ENCODE measurements around the gene KAT5. TPM values are rescaled to one million over a fixed set of nuclear protein-coding genes. Genes with fewer than 3 reads are reported as not detected.
"Not testable (repeated sequence)": the region's sequence is repeated elsewhere in the genome, so short reads cannot be mapped to it uniquely, and the experiment has no call there.

The KAT5 gene
- total RNA-seq, 2 experiments from 2014 or later: 64.8 to 72.7 TPM

DNA sequence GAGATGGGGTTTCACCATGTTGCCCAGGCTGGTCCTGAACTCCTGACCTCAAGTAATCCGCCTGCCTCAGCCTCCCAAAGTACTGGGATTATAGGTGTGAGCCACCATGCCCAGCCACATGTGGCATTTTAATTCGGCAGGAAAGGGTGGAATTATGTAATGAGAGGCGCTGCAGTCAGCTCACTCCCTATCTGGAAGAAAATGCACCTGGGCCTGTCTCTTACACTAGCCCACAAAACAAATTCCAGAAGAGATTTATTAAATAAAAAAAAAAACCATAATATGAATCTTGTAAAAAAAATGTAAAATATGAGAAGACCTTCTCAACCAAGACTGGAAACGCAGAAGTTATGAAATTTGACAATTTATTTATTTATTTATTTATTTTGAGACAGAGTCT lies 8.2 kb upstream of the KAT5 start:
- CTCF ChIA-PET: interaction anchor here (0.9 to 1.5 kb wide), 2 partner anchors 76 to 181 kb away, joined by 3 to 4 read pairs; no protein-coding TSS in a partner anchor
- POLR2A ChIA-PET: no interaction called here

DNA sequence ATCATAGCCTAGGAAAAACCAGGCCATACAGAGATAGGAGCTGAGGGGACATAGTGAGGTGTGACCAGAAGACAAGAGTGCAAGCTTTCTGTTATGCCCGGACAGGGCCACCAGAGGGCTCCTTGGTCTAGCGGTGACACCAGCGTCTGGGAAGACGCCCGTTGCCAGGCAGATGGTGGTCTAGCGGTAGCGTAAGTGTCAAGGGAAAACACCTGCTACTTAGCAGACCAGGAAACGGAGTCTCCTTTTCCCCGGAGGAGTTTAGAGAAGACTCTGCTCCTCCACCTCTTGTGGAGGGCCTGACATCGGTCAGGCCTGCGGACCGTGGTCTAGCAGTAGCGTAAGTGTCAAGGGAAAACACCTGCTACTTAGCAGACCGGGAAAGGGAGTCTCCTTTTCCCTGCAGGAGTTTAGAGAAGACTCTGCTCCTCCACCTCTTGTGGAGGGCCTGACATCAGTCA lies 5.7 kb upstream of the KAT5 start:
- ChIA-PET CTCF (interaction anchor here (0.6 to 1.9 kb wide), 6 partner anchors 10 to 121 kb away, joined by 3 to 9 read pairs (median 6); partner anchors contain the start of gene RNASEH2C), POLR2A (interaction anchor here (0.6 kb wide), 1 partner anchor 133 kb away, joined by 4 read pairs; no protein-coding TSS in a partner anchor)

DNA sequence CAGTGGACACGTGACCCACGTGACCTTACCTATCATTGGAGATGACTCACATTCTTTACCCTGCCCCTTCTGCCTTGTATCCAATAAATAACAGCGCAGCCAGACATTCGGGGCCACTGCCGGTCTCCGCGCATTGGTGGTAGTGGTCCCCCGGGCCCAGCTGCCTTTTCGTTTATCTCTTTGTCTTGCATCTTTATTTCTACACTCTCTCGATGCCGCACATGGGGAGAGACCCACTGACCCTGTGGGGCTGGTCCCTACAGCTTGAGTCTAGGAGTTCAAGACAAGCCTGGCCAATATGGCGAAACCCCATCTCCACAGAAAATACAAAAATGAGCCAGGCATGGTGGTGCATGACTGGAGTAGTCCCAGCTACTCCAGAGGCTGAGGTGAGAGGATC lies 5.0 kb upstream of the KAT5 start:
- POLR2A ChIA-PET: not testable (repeated sequence)
- CTCF ChIA-PET: interaction anchor here (0.6 to 1.5 kb wide), 2 partner anchors 13 to 111 kb away, joined by 4 to 5 read pairs; partner anchors contain the start of gene RNASEH2C

DNA sequence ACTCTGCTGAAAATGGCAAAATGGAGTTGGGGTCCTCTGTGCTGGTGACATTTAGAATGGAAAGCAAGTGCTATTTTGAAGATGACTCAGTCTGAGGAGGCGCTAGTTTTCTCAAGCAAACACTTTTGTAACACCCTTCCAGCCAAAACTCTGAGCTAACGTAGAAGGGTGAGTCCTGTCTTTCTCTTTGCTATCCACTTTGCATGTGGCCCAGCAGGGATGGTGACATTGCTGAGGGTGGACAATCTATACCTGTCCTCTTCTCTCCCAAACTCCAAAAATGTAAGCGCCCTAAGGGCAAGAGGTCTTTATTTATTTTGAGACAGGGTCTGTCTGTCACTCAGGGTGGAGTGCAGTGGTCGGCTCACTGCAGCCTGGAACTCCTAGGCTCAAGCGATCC lies 3.6 kb upstream of the KAT5 start:
- ChIA-PET CTCF (interaction anchor here (2.0 kb wide), 1 partner anchor 11 kb away, joined by 6 read pairs; no protein-coding TSS in a partner anchor), POLR2A (no interaction called here)

DNA sequence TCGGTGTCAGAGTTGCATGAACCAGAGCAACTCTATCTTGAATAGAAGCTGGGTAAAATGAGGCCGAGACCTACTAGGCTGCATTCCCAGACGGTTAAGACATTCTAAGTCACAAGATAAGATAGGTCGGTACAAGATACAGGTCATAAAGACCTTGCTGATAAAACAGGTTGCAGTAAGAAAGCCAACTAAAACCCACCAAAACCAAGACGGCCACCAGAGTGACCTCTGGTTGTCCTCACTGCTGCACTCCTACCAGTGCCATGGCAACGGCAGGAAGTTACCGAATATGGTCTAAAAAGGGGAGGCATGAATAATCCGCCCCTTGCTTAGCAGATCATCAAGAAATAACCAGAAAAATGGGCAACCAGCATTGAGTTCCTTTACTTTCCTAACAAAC lies 2.4 kb upstream of the KAT5 start:
- POLR2A ChIA-PET: no interaction called here

DNA sequence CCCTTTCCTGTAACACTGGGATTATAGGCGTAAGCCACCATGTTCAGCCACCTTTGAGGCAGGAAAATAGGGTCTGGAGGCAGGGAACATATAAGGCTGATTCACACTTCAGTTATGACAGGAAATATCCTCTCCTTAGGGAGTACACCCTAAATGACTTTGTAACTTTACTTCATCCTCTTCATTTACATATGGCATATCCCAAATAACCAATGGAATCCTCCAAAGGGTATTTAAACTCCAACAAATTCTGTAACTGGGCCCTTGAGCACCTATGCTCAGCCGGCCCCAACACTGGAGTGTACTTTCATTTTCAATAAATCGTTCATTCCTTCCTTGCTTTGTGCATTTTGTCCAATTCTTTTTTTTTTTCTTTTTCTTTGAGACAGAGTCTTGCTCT lies 1.6 kb upstream of the KAT5 start:
- POLR2A ChIA-PET: interaction anchor here (1.4 kb wide), 1 partner anchor 10 kb away, joined by 19 read pairs; the partner anchor contains the start of gene RNASEH2C
- CTCF ChIA-PET: interaction anchor here (1.0 to 3.1 kb wide), 6 partner anchors 10 to 280 kb away, joined by 3 to 32 read pairs (median 6); partner anchors contain the start of genes AP5B1 and RNASEH2C

More for the DNA sequence above, 2.4 kb upstream of the KAT5 start:
- CTCF ChIA-PET: interaction anchor here (1.2 to 2.0 kb wide), 4 partner anchors 10 to 110 kb away, joined by 3 to 6 read pairs (median 4); no protein-coding TSS in a partner anchor

DNA sequence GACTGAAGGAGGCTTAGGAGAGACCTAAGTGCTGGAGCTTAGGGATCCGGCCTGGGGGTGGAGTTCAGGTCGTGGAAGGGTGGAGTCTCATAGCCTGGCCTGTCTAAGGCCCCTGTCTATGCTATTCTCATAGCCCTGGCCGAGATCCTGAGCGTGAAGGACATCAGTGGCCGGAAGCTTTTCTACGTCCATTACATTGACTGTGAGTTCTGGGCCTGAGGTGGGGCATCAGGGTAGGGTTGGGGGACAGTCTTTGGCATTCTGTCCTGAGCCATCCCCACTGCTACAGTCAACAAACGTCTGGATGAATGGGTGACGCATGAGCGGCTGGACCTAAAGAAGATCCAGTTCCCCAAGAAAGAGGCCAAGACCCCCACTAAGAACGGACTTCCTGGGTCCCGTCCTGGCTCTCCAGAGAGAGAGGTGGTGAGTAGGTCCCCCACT lies 603 bp downstream of the KAT5 start:
- CTCF ChIA-PET: interaction anchor here (1.3 to 3.1 kb wide), 16 partner anchors 7 to 310 kb away, joined by 3 to 32 read pairs (median 8); partner anchors contain the start of genes AP5B1, FIBP, RNASEH2C and SNX32
- POLR2A ChIA-PET: interaction anchor here (1.0 to 1.6 kb wide), 5 partner anchors 147 to 310 kb away, joined by 3 to 7 read pairs (median 3); partner anchors contain the start of genes CCDC85B and MUS81

DNA sequence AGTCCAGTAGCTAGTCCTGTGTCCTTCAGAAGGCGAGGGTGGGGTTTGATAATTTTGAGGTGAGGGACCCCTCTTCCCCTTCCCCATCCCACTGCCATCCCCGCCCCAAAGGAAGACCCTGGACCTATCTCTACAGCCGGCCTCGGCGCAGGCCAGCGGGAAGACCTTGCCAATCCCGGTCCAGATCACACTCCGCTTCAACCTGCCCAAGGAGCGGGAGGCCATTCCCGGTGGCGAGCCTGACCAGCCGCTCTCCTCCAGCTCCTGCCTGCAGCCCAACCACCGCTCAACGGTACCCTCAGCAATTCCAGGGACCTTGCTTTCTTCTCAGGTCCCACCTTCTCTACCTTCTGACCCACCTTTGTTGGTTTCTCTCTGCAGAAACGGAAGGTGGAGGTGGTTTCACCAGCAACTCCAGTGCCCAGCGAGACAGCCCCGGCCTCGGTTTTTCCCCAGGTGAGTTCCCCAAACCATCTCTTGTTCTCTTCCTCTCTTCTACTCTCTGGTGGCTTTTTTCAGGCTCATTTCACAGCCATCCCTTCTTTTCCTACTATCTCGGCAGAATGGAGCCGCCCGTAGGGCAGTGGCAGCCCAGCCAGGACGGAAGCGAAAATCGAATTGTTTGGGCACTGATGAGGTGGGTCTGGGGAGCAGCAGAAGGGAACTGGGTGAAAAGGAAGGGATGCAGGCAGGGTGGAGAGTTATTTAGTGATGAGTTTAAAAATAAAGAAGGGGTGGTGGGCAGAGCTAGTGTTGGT lies 1.3 kb downstream of the KAT5 start:
- ChIA-PET CTCF (interaction anchor here (1.3 to 3.1 kb wide), 4 partner anchors 59 to 309 kb away, joined by 3 to 32 read pairs (median 12); partner anchors contain the start of gene AP5B1), POLR2A (no interaction called here)

DNA sequence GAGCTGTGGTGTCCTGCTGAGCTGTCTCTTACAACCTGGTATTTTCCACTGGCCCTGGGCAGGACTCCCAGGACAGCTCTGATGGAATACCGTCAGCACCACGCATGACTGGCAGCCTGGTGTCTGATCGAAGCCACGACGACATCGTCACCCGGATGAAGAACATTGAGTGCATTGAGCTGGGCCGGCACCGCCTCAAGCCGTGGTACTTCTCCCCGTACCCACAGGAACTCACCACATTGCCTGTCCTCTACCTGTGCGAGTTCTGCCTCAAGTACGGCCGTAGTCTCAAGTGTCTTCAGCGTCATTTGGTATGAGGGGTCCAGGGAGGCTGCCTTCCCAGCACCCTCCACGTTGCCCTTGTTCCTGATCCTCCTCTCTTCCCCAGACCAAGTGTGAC lies 2.4 kb downstream of the KAT5 start:
- ChIA-PET POLR2A (interaction anchor here (0.5 kb wide), 1 partner anchor 20 kb away, joined by 3 read pairs; no protein-coding TSS in a partner anchor), CTCF (interaction anchor here (1.2 to 1.5 kb wide), 2 partner anchors 103 to 308 kb away, joined by 3 read pairs; no protein-coding TSS in a partner anchor)

DNA sequence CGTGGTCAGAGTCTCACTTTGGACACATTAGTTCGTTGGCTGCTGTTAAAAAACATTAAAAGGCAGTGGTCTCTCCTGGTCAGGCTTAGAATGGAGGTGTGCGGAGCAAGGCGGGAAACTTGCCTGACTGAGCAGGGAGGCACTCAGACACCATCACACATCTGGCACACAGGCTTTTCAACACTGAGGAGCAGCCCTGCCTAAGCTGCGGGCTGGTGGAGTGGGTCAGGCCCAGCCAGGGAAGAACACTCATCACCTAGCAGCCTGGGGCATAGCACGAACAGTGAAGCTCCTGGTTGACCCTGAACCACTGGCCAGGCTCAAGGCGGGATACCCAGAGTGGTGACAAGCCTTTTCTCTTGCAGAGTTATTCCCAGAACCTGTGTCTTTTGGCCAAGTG lies 4.2 kb downstream of the KAT5 start:
- ChIA-PET CTCF (no interaction called here), POLR2A (no interaction called here)

DNA sequence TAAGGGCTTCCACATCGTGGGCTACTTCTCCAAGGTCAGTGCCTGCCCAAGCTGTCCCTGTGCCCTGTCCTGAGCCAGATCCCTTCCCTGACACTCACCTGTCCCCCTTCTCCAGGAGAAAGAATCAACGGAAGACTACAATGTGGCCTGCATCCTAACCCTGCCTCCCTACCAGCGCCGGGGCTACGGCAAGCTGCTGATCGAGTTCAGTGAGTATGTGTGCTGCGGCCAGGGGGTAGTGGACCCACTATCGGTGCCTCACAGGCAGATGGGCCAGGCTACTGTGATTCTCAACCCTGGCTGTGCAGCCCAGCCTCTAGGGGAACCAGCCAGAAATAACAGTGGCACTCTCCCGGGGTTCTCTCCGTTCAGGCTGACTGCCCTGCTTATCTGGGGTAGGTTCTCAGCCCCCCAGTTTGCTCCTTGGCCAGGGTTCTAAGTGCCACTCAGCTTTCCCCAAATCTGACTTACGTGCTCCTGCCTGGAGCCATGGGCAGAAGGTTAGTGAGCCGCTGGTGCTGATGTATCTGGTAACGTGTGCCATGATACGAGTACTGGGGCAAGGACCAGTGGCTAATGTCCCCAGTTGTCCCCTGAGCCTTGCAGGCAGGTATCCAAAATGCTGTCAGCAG lies 4.8 kb downstream of the KAT5 start:
- ChIA-PET CTCF (no interaction called here), POLR2A (no interaction called here)

DNA sequence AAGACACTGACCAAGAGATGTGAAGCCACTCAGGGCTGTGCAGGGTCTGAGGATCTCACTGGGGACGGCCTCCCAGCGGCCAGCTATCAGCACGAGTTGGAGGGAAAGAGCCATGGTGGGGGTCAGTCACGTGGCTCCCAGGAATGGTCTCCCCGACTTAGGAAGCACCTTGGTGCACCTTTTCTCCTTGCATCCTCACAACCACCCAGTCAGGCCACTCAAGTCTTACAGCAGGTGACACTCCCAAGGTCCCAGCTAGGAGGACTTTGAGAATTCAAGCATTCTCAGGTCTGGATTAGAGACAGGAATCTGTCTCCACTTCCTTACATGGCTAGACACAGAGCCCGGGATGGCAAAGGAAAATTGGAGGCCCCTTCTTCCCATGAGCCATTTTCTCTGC lies 5.9 kb downstream of the KAT5 start:
- ChIA-PET POLR2A (interaction anchor here (0.6 kb wide), 1 partner anchor 55 kb away, joined by 3 read pairs; no protein-coding TSS in a partner anchor), CTCF (no interaction called here)

DNA sequence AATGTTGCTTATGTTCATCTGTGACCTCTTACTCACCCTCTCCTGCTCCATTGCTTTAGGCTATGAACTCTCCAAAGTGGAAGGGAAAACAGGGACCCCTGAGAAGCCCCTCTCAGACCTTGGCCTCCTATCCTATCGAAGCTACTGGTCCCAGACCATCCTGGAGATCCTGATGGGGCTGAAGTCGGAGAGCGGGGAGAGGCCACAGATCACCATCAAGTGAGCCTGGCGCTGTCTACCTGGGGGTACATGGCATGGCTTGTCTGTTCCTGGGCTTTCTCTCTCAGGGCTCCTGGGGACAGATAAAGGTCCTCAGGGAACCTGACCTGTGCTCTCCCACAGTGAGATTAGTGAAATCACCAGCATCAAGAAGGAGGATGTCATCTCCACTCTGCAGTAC lies 6.5 kb downstream of the KAT5 start:
- POLR2A ChIA-PET: interaction anchor here (1.2 kb wide), 1 partner anchor 65 kb away, joined by 3 read pairs; no protein-coding TSS in a partner anchor
- CTCF ChIA-PET: no interaction called here

DNA sequence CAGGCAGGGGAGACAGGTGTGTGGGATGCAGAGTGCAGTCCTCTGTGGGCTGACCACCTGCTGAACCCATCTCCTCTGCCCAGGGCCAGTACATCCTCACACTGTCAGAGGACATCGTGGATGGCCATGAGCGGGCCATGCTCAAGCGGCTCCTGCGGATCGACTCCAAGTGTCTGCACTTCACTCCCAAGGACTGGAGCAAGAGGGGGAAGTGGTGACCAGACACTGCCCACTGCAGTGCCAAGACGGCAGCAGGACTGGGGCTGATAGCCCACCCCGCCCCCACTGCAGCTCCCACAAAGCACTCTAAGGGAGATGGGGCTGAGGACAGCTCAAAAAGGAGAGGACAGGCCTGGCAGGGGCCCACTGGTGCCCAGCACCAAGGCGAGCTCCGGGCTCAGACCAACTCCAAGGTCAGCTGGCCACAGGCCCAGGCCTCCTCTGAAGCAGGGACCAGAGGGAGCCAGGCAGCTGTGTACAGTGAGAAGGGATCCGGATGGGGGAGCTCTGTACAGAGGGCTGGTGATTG lies 7.0 kb downstream of the KAT5 start:
- ChIA-PET POLR2A (interaction anchor here (0.7 to 1.2 kb wide), 4 partner anchors 61 to 172 kb away, joined by 3 to 4 read pairs (median 3); partner anchors contain the start of gene CCDC85B), CTCF (interaction anchor here (0.7 to 2.4 kb wide), 6 partner anchors 8 to 100 kb away, joined by 3 to 23 read pairs (median 6); partner anchors contain the start of genes AP5B1 and KAT5)

DNA sequence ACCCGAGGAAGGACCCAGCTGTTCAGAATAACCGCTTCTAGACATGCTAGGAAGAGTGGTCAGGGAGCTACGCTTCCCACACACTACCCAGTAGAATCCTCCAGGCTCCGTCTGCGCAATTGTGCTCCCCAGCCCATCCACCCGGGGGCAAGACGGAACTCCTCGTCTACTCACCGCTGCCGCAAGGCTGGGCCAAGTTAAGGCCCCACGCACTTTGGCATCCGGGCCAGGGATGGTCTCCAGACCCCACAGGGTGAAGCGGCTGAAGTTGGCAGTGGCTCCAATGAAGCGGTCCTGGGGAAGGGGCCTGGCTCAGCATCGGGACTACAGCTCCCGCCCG lies 7.8 kb downstream of the KAT5 start:
- ChIA-PET CTCF (interaction anchor here (0.7 to 2.4 kb wide), 8 partner anchors 8 to 99 kb away, joined by 3 to 23 read pairs (median 6); partner anchors contain the start of genes AP5B1 and KAT5), POLR2A (interaction anchor here (0.7 to 1.0 kb wide), 3 partner anchors 60 to 171 kb away, joined by 3 to 4 read pairs (median 3); partner anchors contain the start of gene CCDC85B)

DNA sequence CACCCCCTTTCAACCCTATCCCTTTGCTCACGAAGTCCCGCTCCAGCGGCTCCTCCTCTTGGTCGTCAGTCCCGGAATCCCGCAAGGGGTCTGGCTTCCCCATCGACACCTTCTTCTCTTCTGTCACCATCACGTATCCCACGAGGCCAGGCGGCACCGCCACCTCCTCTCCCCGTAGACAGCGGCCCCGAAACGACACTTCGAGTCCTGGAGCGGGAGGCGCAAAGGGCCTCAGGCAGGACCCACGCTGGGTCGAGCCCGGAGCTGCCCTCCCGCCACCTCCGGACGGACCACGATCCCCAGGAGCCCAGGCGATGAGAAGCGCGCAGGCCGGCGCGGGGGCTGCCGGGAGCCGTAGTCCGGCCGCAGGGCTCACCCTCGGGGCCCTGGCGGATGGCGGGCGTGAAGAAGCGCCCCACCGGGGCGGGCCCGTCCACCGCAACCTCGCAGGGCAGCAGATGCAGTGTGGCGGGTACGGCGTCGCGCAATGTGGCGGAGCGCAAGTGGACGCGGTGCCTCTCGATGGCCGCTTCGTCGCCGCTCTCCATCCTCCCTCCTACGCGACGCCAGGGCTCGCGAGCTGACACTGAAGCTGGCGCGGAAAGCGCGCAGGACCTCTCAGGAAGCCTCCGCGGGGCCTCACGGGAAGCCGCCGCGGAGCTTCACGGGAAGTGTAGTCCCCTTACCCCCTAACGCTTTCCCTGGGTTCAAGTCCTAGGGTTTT lies 8.3 kb downstream of the KAT5 start, which contains the start of gene RNASEH2C:
TSS of gene RNASEH2C (minus strand) at position 588 of the 724 bp plus-strand sequence. CDS start at position 548, 40 bp downstream.
- ChIA-PET POLR2A (interaction anchor here (0.9 to 1.0 kb wide), 2 partner anchors 9 to 60 kb away, joined by 3 to 19 read pairs; no protein-coding TSS in a partner anchor), CTCF (interaction anchor here (0.6 to 2.4 kb wide), 8 partner anchors 9 to 98 kb away, joined by 3 to 23 read pairs (median 6); partner anchors contain the start of genes AP5B1 and KAT5)

DNA sequence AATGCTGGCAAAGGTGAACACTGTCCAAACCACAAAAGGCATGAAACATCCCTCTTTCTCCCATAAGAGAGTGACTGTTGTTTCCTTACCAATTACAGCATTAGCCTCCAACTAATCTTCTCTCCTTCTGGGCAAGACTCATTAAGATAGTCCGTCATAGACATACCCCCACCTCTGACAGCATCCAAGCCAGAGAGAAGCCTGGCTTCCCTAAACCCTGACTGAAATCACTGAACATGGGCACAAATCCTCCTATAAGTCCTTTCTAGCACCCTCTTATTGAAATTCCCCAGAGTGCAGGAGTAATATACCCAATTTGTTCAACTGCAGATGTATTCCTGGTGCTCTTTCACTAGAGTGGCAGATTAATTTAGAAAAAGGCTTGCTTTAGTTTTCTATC lies 10.2 kb downstream of the KAT5 start:
- POLR2A ChIA-PET: no interaction called here
- CTCF ChIA-PET: interaction anchor here (1.6 to 3.2 kb wide), 2 partner anchors 57 to 96 kb away, joined by 5 to 13 read pairs; no protein-coding TSS in a partner anchor

DNA sequence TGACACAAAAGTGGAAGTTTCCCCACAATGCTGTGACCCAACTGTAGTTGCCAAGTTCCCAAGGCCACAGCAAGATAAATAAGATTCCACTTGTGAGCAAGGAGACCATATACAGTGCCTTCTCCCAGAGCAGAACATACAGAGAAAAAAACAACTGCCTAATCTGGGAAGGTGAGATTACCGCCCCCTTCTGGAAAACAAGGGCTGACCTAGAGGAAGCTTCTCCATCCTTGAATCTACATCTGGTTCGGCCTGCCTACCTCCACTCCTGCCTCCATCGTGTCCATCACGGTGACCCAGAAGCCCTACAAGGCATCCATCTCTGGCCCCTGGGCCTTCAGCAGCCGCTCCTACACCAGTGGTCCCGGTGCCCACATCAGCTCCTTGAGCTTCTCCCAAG lies 14.6 kb downstream of the KAT5 start:
- ChIA-PET CTCF (interaction anchor here (2.5 kb wide), 1 partner anchor 15 kb away, joined by 10 read pairs; the partner anchor contains the start of gene KAT5), POLR2A (interaction anchor here (0.5 kb wide), 1 partner anchor 307 kb away, joined by 3 read pairs; no protein-coding TSS in a partner anchor)
